Right lobe of liver (tissue), 4 donors: Measurements from ENCODE around the gene ATG7.

Source experiments
- POLR2A ChIP-seq: fragments of 450-650 bp; IDR thresholded peaks from one replicate; pipeline ENCODE4 v1.6.1; 2017; ENCODE audit warnings: antibody characterized with exemption, mild to moderate bottlenecking
- TF ChIP-seq, protein P1 (sequence below), 4 donors: fragments of 200-600 bp in 3 of 4; fragments of 450-650 bp in 1 of 4; IDR thresholded peaks; one replicate each; pipeline versions ENCODE4 v1.5.1 to v1.8.0; 2016 to 2022; ENCODE audit warnings: antibody characterized with exemption in 4 of 4, mild to moderate bottlenecking in 2 of 4
- donor health status: DM: no; HTN: no; CAD: no.
- donor health status: DM: no; HTN: no; CAD: no.
- donor health status: DM: no; HTN: yes; CAD: no.

DNA sequence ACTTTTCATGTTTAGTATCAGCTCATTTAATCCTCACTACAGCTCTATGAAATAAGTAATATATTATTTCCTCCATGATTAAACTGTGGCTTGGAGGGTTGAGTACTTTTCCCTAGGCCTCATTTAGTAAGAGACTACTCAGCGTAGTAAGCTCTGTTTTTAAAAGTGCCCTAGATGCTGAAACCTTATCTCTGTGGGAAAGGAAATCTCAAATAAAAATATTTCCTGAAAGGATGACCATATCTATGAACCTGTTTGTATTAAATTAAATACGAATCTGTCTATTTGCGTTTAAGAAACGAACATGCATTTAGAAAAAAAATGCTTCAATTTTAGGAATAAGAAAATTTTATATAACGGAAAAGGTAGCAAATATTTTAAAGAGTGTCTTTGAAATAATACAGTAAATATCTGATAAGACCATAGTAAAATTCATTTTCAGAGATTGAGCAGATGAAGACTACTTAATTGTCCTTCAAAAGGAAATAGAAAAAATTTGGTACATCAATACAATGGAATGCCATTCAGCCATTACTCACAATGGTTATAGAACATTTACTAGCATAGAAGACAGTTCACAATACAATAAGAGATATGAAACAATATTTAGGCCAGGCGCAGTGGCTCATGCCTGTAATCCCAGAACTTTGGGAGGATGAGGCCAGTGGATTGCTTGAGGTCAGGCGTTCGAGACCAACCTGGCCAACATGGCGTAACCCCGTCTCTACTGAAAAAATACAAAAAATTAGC lies 56.2 kb downstream of the ATG7 start:
- TF ChIP-seq POLR2A: no peak
- TF ChIP-seq, protein P1, sequence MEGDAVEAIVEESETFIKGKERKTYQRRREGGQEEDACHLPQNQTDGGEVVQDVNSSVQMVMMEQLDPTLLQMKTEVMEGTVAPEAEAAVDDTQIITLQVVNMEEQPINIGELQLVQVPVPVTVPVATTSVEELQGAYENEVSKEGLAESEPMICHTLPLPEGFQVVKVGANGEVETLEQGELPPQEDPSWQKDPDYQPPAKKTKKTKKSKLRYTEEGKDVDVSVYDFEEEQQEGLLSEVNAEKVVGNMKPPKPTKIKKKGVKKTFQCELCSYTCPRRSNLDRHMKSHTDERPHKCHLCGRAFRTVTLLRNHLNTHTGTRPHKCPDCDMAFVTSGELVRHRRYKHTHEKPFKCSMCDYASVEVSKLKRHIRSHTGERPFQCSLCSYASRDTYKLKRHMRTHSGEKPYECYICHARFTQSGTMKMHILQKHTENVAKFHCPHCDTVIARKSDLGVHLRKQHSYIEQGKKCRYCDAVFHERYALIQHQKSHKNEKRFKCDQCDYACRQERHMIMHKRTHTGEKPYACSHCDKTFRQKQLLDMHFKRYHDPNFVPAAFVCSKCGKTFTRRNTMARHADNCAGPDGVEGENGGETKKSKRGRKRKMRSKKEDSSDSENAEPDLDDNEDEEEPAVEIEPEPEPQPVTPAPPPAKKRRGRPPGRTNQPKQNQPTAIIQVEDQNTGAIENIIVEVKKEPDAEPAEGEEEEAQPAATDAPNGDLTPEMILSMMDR (IDR thresholded peaks at IDR 0.05): no peak
